SK-N-MC (cell line): ENCODE measurements around the gene SNN.

Experiments used
- EZH2 ChIP-seq: fragments of 200-600 bp; sonication (generic); IDR thresholded peaks from one replicate; pipeline ENCODE4 v1.6.1; 2017; ENCODE audit warnings: antibody characterized with exemption
- FOXP2 ChIP-seq: optimal IDR thresholded peaks from 2 replicates; pipeline ENCODE3; 2011; ENCODE audit warnings: mild to moderate bottlenecking, moderate library complexity; ENCODE audit not compliant: insufficient read depth; ENCODE audit errors: extremely low read length, control extremely low read depth
- POLR2AphosphoS5 ChIP-seq: IDR thresholded peaks from 2 replicates; pipeline ENCODE4 v1.6.1; 2012; ENCODE audit warnings: mild to moderate bottlenecking, low read depth, low read length, borderline replicate concordance

DNA sequence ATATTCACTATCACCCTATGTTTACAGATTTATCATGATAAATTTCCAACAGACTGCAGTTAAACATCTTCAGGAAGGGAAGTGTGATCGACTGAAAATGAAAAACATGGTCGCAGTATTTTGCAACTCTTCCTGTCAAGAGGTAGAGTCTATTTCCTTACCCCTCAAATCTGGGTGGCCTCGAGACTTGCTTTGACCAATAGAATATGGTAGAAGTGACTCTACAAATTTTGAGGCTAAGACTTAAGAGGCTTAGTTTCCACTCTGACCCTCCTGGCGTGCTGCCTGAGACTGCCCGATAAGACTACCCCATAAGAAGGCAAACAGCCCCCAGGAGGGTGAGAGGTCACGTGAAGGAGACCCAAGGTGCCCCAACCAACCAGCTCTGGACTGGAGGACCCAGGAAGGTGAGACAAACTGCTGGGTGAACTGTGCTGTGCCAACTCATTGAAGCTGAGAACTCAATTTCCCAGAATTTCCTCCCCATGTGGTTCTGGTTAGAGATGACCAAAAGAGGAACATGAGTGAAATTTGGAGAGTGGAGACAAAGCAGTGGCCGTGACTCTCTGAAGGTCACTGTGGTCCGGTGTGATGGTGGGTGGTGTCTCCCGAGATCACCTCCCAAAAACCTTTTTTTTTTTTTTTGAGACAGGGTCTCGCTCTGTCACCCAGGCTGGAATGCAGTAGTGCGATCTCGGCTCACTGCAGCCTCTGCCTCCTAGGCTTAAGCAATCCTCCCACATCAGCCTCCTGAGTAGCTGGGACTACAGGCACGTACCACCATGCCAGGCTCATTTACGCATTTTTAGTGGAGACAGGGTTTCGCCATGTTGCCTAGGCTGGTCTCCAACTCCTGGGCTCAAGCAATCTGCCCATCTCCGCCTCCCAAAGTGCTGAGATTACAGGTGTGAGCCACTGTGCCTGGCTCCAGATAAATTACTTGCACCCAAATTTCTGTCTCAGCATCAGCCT, 43.3 kb upstream of the SNN start:
- no peak for TF ChIP-seq POLR2AphosphoS5
- no peak for TF ChIP-seq EZH2
- no peak for TF ChIP-seq FOXP2
